ENCODE results near the gene HORMAD1.
"Not testable (repeated sequence)": the region's sequence is repeated elsewhere in the genome, so short reads cannot be mapped to it uniquely, and the experiment has no call there.

Gene HORMAD1

DNA sequence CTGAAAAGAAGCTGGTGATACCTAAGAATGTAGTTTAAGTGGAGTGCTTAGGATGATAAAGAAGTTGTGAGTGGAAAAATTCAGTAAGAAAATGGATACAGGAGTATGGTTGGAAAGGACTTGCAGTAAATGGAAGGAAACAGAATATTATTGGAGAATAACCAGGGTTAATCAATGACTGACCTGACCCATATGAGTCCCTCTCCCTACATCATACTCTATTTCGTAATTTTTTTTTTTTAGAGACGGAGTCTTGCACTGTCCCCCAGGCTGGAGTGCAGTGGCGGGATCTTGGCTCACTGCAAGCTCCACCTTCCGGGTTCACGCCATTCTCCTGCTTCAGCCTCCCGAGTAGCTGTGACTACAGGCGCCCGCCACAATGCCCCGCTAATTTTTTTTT lies 57.9 kb downstream of the HORMAD1 start:
- H3K9me3 ChIP-seq (ENCODE audit: control insufficient read depth, low read length) = no peaks in the 10 kb centered on the region
- no peak overlapping the region for H3K27ac ChIP-seq (ENCODE audit: low read depth, low read length, severe bottlenecking)
- H3K4me3 ChIP-seq (ENCODE audit: extremely low read depth, insufficient read depth, low read length, poor library complexity, severe bottlenecking) = no peak overlapping the region
- H3K4me1 ChIP-seq (ENCODE audit: control insufficient read depth, insufficient read depth, low read length, poor library complexity, severe bottlenecking) = no peaks in the 10 kb centered on the region
- H3K36me3 ChIP-seq (ENCODE audit: control insufficient read depth, insufficient read depth, low read length) = peaks cover 26% of the 10 kb centered on the region
- 88 to 97% methylated on average over 9 of the region's 9 CpGs for WGBS, 2 experiments (ENCODE audit: insufficient coverage in 2 of 2)

DNA sequence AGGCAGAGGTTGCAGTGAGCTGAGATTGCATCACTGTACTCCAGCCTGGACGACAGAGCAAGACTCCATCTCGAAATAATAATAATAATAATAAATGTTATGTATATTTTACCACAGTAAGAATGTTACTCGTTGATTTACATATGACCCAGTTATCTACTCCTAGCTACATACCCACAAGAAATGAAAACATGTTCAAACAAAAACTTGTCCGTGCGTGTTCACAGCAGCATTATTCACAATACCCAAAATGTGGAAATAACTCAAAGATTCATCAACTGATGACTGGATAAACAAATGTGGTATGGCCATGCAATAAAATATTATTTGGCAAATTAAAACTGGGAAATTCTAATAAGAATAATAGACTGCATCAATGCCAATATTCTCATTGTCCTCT lies 59.5 kb downstream of the HORMAD1 start:
- Histone ChIP-seq H3K27ac (ENCODE audit: low read depth, low read length, severe bottlenecking) (no peak overlapping the region), H3K9me3 (ENCODE audit: control insufficient read depth, low read length) (no peaks in the 10 kb centered on the region), H3K36me3 (ENCODE audit: control insufficient read depth, insufficient read depth, low read length) (peaks cover 26% of the 10 kb centered on the region), H3K4me3 (ENCODE audit: extremely low read depth, insufficient read depth, low read length, poor library complexity, severe bottlenecking) (no peak overlapping the region), H3K4me1 (ENCODE audit: control insufficient read depth, insufficient read depth, low read length, poor library complexity, severe bottlenecking) (no peaks in the 10 kb centered on the region)
- WGBS, 2 experiments (ENCODE audit: insufficient coverage in 2 of 2) = no CpG with 5 or more reads among the region's 5 CpGs

DNA sequence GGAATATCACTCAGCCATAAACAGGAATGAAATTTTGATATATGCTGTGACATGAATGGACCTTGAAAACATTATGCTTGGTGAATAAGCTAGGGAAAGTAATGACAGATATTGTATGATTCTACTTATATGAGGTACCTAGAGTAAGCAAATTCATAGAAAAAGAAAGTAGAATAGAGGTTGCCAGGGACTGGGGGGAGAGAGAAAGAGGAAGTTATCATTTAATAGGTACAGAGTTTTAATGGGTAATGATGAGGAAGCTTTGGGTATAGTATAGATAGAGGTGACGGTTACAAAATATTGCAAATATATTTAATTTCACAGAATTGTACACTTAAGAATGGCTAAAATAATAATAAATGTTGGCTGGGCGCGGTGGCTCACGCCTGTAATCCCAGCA lies 60.1 kb downstream of the HORMAD1 start:
- H3K36me3 ChIP-seq (ENCODE audit: control insufficient read depth, insufficient read depth, low read length) = peaks cover 26% of the 10 kb centered on the region
- WGBS, 2 experiments (ENCODE audit: insufficient coverage in 2 of 2) = 100% methylated on average over 3 of the region's 4 CpGs; no CpG with 5 or more reads in 1 of the 2 experiments
- no peak overlapping the region for H3K4me3 ChIP-seq (ENCODE audit: extremely low read depth, insufficient read depth, low read length, poor library complexity, severe bottlenecking)
- no peak overlapping the region for H3K27ac ChIP-seq (ENCODE audit: low read depth, low read length, severe bottlenecking)
- H3K9me3 ChIP-seq (ENCODE audit: control insufficient read depth, low read length) = no peaks in the 10 kb centered on the region
- no peaks in the 10 kb centered on the region for H3K4me1 ChIP-seq (ENCODE audit: control insufficient read depth, insufficient read depth, low read length, poor library complexity, severe bottlenecking)

DNA sequence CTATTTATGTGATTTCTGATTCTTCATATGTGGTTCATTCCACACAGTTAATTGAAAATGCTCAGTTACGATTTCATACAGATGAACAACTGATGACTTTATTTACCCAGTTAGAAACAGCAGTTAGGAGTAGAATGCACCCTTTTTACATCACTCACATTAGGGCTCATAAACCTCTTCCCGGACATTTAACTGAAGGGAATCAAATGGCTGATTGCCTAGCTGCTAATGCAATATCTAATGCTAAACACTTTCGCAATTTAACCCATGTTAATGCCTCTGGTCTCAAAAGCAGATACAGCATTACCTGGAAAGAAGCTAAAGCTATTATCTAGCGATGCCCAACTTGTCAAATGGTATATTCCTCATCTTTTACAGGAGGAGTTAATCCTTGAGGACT lies 63.6 kb downstream of the HORMAD1 start:
- H3K4me1 ChIP-seq (ENCODE audit: control insufficient read depth, insufficient read depth, low read length, poor library complexity, severe bottlenecking); H3K4me3 ChIP-seq (ENCODE audit: extremely low read depth, insufficient read depth, low read length, poor library complexity, severe bottlenecking); H3K9me3 ChIP-seq (ENCODE audit: control insufficient read depth, low read length); H3K27ac ChIP-seq (ENCODE audit: low read depth, low read length, severe bottlenecking): not testable (repeated sequence)
- WGBS, 2 experiments (ENCODE audit: insufficient coverage in 2 of 2) = 89 to 94% methylated on average over 3 of the region's 4 CpGs
- peaks cover 21% of the 10 kb centered on the region for H3K36me3 ChIP-seq (ENCODE audit: control insufficient read depth, insufficient read depth, low read length)

DNA sequence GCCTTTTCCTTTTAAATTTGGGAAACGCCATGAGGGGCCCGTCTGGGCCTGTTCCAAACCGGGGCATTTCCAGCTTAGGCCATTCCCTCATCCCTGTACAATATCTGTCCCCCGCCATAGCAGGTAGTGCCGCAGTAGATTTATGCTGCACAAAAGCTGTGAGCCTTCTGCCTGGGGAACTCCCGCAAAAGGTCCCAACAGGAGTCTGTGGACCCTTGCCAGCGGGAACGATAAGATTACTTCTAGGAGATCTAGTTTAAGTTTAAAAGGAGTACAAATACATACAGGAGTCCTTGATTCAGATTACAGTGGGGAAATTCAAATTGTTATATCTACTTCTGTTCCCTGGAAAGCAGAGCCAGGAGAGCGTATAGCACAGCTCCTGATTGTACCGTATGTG lies 66.1 kb downstream of the HORMAD1 start:
- H3K4me1 ChIP-seq (ENCODE audit: control insufficient read depth, insufficient read depth, low read length, poor library complexity, severe bottlenecking); H3K27ac ChIP-seq (ENCODE audit: low read depth, low read length, severe bottlenecking); H3K4me3 ChIP-seq (ENCODE audit: extremely low read depth, insufficient read depth, low read length, poor library complexity, severe bottlenecking); H3K9me3 ChIP-seq (ENCODE audit: control insufficient read depth, low read length): not testable (repeated sequence)
- WGBS, 2 experiments (ENCODE audit: insufficient coverage in 2 of 2) = 90 to 94% methylated on average over 8 to 9 of the region's 10 CpGs
- H3K36me3 ChIP-seq (ENCODE audit: control insufficient read depth, insufficient read depth, low read length) = peaks cover 10% of the 10 kb centered on the region

DNA sequence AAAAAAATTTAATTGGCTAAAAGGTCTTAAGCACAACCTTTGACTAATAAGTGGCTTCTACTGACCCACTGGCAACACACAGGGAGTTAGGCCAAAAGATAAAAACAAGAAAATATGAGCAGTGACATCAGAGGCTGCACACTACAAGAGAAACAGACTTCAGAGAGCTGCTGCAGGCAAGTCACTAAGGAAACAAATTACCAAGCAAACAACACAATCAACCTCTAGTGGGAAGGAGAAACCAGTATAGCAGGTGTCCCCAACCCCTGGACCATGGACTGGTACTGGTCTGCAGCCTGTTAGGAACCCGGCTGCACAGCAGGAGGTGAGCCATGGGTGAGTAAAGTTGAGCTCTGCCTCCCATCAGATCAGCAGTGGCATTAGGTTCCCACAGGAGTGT lies 70.5 kb downstream of the HORMAD1 start:
- Histone ChIP-seq H3K27ac (ENCODE audit: low read depth, low read length, severe bottlenecking) (no peak overlapping the region), H3K4me3 (ENCODE audit: extremely low read depth, insufficient read depth, low read length, poor library complexity, severe bottlenecking) (no peak overlapping the region), H3K9me3 (ENCODE audit: control insufficient read depth, low read length) (no peaks in the 10 kb centered on the region), H3K36me3 (ENCODE audit: control insufficient read depth, insufficient read depth, low read length) (peaks cover 17% of the 10 kb centered on the region), H3K4me1 (ENCODE audit: control insufficient read depth, insufficient read depth, low read length, poor library complexity, severe bottlenecking) (no peaks in the 10 kb centered on the region)
- WGBS, 2 experiments (ENCODE audit: insufficient coverage in 2 of 2) = 67 to 100% methylated on average over 1 of the region's 1 CpG

DNA sequence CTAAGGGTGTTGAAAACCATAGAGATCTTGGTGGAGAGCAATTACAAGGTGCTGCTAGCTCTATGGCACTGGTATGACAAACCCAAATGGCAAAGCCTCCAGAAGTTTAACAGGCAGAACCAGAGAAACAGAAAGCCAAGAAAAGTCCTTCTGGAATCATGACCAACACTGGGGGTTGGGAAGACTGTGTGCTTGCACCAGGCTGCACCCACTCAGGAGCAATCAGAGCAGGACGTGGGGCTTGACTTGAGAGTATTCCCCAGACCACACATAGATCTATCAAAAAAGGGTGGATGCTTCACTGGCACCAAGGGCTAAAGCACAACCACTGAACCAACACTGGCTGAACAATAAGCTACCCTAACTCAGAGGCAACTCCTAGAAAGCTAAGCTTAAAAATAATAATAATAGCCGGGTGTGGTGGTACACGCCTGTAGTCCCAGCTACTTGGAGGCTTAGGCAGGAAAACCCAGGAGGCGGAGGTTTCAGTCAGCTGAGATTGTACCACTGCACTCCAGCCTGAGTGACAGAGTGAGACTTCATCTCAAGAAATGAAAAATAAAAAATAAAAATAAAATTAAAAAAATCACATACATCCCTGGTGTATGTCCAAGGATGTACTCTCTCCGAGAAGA lies 71.1 kb downstream of the HORMAD1 start:
- Histone ChIP-seq H3K4me3 (ENCODE audit: extremely low read depth, insufficient read depth, low read length, poor library complexity, severe bottlenecking) (no peak overlapping the region), H3K27ac (ENCODE audit: low read depth, low read length, severe bottlenecking) (no peak overlapping the region), H3K4me1 (ENCODE audit: control insufficient read depth, insufficient read depth, low read length, poor library complexity, severe bottlenecking) (no peaks in the 10 kb centered on the region), H3K9me3 (ENCODE audit: control insufficient read depth, low read length) (no peaks in the 10 kb centered on the region), H3K36me3 (ENCODE audit: control insufficient read depth, insufficient read depth, low read length) (peaks cover 17% of the 10 kb centered on the region)
- 82 to 94% methylated on average over 3 to 4 of the region's 5 CpGs for WGBS, 2 experiments (ENCODE audit: insufficient coverage in 2 of 2)

All from mesodermal cell (in vitro differentiated cells).